HCT116 (cell line): ENCODE measurements around the gene PRM3. TPM values are rescaled to one million over a fixed set of nuclear protein-coding genes. Genes with fewer than 3 reads are reported as not detected.

Source experiments
- ATAC-seq: fragments of 200-7000 bp; cut with Tn5 transposase; 2 replicates; pipeline ENCODE4 v1.9.1; 2020; ENCODE audit warnings: mild to moderate bottlenecking, moderate library complexity
- BruUV-seq: library from RNA; stranded (reverse); fragments of 400-500 nt; replicated peaks from 2 replicates; lab custom pipeline; 2021; lab: Mats Ljungman, UMichigan
- CTCF ChIA-PET: fragments of 300-600 bp; sonication (Branson Sonifier 250); formaldehyde crosslinking; loops from one replicate; lab custom pipeline; 2021; ENCODE audit warnings: antibody characterized with exemption; lab: Charles Lee
- POLR2A ChIA-PET: fragments of 300-600, 350-600 bp; sonication (Branson Sonifier 250); formaldehyde crosslinking; loops from one replicate; lab custom pipeline; 2021; ENCODE audit warnings: antibody characterized with exemption; lab: Charles Lee
- RAD21 ChIA-PET, 2 experiments: fragments of 300-600 bp; sonication (Branson Sonifier 250); formaldehyde crosslinking; loops; one replicate each; lab custom pipeline; 2023; ENCODE audit warnings: low total read pairs in 2 of 2; ENCODE audit not compliant: uncharacterized antibody in 2 of 2, unreplicated experiment in 2 of 2, low non-redundant PET in 1 of 2; lab: Charles Lee
- DNase-seq: peaks from one replicate; pipeline ENCODE4 v3.0.0-alpha.2; 2010; ENCODE audit warnings: low read depth, low spot score
- H2AFZ ChIP-seq: fragments of 200-600 bp; shearing (Covaris generic), sonication (generic); 2 replicates; pipeline ENCODE4 v1.6.1; 2017; ENCODE audit warnings: low read depth, mixed run types, mixed read lengths, antibody characterized with exemption, low read length; ENCODE audit not compliant: poor library complexity, severe bottlenecking
- H3K27ac ChIP-seq: 2 replicates; pipeline ENCODE4 v1.5.1; 2012; ENCODE audit warnings: low read depth, low read length
- H3K27me3 ChIP-seq: fragments of 200-600 bp; sonication (generic); 2 replicates; pipeline ENCODE4 v1.6.1; 2016; ENCODE audit warnings: mixed run types, low read length, mixed read lengths; ENCODE audit not compliant: insufficient read depth
- H3K36me3 ChIP-seq, 2 experiments: fragments of 200-500 bp in 1 of 2; fragments of 200-600 bp in 1 of 2; sonication (Bioruptor generic) in 1 of 2; sonication (generic) in 1 of 2; 2 replicates each; pipeline versions ENCODE4 v1.5.1 to v1.6.1; 2014 to 2016; ENCODE audit warnings: low read length in 2 of 2, inconsistent platforms in 1 of 2, mixed read lengths in 1 of 2, mixed run types in 1 of 2; ENCODE audit not compliant: insufficient read depth in 2 of 2, control insufficient read depth in 1 of 2
- H3K4me1 ChIP-seq, 2 experiments: fragments of 200-600 bp in 1 of 2; sonication (generic) in 1 of 2; 2 replicates each; pipeline versions ENCODE4 v1.5.1 to v1.6.1; 2012 to 2017; ENCODE audit warnings: low read length in 2 of 2, inconsistent platforms in 1 of 2, mild to moderate bottlenecking in 1 of 2, mixed read lengths in 1 of 2, mixed run types in 1 of 2, moderate library complexity in 1 of 2; ENCODE audit not compliant: insufficient read depth in 2 of 2, control insufficient read depth in 1 of 2
- H3K4me2 ChIP-seq: fragments of 200-600 bp; sonication (generic); 2 replicates; pipeline ENCODE4 v1.6.1; 2017; ENCODE audit warnings: mixed run types, low read length, mixed read lengths
- H3K4me3 ChIP-seq, 2 experiments: fragments of 200-600 bp in 1 of 2; sonication (generic) in 1 of 2; replicated peaks in 1 of 2; 2 replicates each; pipeline ENCODE4 v1.5.1; 2011 to 2016; ENCODE audit warnings: low read length in 2 of 2, control low read depth in 1 of 2, low read depth in 1 of 2, mild to moderate bottlenecking in 1 of 2, mixed read lengths in 1 of 2, mixed run types in 1 of 2
- H3K79me2 ChIP-seq: fragments of 200-600 bp; sonication (generic); 2 replicates; pipeline ENCODE4 v1.6.1; 2017; ENCODE audit warnings: mild to moderate bottlenecking, mixed run types, low read length, moderate library complexity, mixed read lengths; ENCODE audit not compliant: insufficient read depth
- H3K9ac ChIP-seq: fragments of 200-600 bp; sonication (generic); 2 replicates; pipeline ENCODE4 v1.6.1; 2016; ENCODE audit warnings: low read length, mixed read lengths
- H3K9me2 ChIP-seq: fragments of 200-600 bp; sonication (generic), shearing (Covaris generic); 2 replicates; pipeline ENCODE4 v1.6.1; 2017; ENCODE audit warnings: mixed run types, mild to moderate bottlenecking, moderate library complexity; ENCODE audit not compliant: insufficient read depth
- H3K9me3 ChIP-seq, 2 experiments: fragments of 200-500 bp in 1 of 2; fragments of 200-600 bp in 1 of 2; sonication (Bioruptor generic) in 1 of 2; sonication (generic) in 1 of 2; 2 replicates each; pipeline ENCODE4 v1.6.1; 2014 to 2017; ENCODE audit warnings: low read length in 2 of 2, mixed read lengths in 2 of 2, inconsistent platforms in 1 of 2, low read depth in 1 of 2, mild to moderate bottlenecking in 1 of 2, mixed run types in 1 of 2, moderate library complexity in 1 of 2; ENCODE audit not compliant: control insufficient read depth in 1 of 2, insufficient read depth in 1 of 2
- H4K20me1 ChIP-seq: fragments of 200-600 bp; sonication (generic), shearing (Covaris generic); 2 replicates; pipeline ENCODE4 v1.6.1; 2017; ENCODE audit warnings: mixed run types, mild to moderate bottlenecking, moderate library complexity; ENCODE audit not compliant: insufficient read depth
- CBX3 ChIP-seq: IDR thresholded peaks from 2 replicates; pipeline ENCODE4 v1.6.1; 2012; ENCODE audit warnings: low read depth
- CEBPB ChIP-seq: IDR thresholded peaks from 2 replicates; pipeline ENCODE4 v1.6.1; 2012; ENCODE audit warnings: low read depth
- EZH2phosphoT487 ChIP-seq: fragments of 200-600 bp; IDR thresholded peaks from 2 replicates; pipeline ENCODE4 v1.6.1; 2018; ENCODE audit warnings: antibody characterized with exemption, borderline replicate concordance
- FOSL1 ChIP-seq: IDR thresholded peaks from 2 replicates; pipeline ENCODE4 v1.6.1; 2012; ENCODE audit warnings: low read depth
- POLR2A ChIP-seq: IDR thresholded peaks from 2 replicates; pipeline ENCODE4 v1.7.0; 2011; ENCODE audit warnings: borderline replicate concordance; ENCODE audit not compliant: insufficient read depth, insufficient read length; ENCODE audit errors: extremely low read depth
- RAD21 ChIP-seq: IDR thresholded peaks from 2 replicates; pipeline ENCODE4 v1.6.1; 2012; ENCODE audit warnings: low read depth, mild to moderate bottlenecking
- REST ChIP-seq: IDR thresholded peaks from 2 replicates; pipeline ENCODE4 v1.6.1; 2012; ENCODE audit warnings: low read depth
- SP1 ChIP-seq: IDR thresholded peaks from 2 replicates; pipeline ENCODE4 v1.6.1; 2012; ENCODE audit warnings: low read depth
- SRF ChIP-seq: IDR thresholded peaks from 2 replicates; pipeline ENCODE4 v1.6.1; 2012; ENCODE audit warnings: low read depth
- ZFX ChIP-seq: fragments of 450-650 bp; IDR thresholded peaks from 2 replicates; pipeline ENCODE4 v1.6.1; 2017
- intact Hi-C: fragments of 100-400 bp; cut with micrococcal nuclease; formaldehyde crosslinking; loops from 2 replicates; pipeline ENCODE4 v1.10.0; 2022
- total RNA-seq: library from RNA; stranded (reverse); gene quantifications from one replicate; pipeline ENCODE4 v1.2.1, GENCODE V29; 2021; ENCODE audit not compliant: unreplicated experiment
- TF ChIP-seq, protein P1 (sequence below): IDR thresholded peaks from 2 replicates; pipeline ENCODE4 v1.6.1; 2012

The PRM3 gene
- total RNA-seq, 1 experiment from 2014 or later = not detected

GRCh38 chr16:11318817-11319216 lies 45.4 kb upstream of the PRM3 start:
- Histone ChIP-seq H4K20me1 (no peaks in the 10 kb centered on the region), H2AFZ (no peak overlapping the region), H3K9me3 (no peaks in the 10 kb centered on the region), H3K4me1 (peaks cover 26 to 28% of the 10 kb centered on the region in 2 experiments), H3K36me3 (no peaks in the 10 kb centered on the region), H3K4me2 (no peak overlapping the region), H3K79me2 (no peaks in the 10 kb centered on the region), H3K9me2 (no peaks in the 10 kb centered on the region), H3K27ac (no peak overlapping the region), H3K9ac (no peak overlapping the region), H3K27me3 (no peaks in the 10 kb centered on the region), H3K4me3 (no peak overlapping the region)
- no peak for TF ChIP-seq FOSL1
- no peak for TF ChIP-seq SRF
- TF ChIP-seq CEBPB = no peak
- TF ChIP-seq POLR2A = no peak
- no peak for TF ChIP-seq ZFX
- no peak for TF ChIP-seq SP1
- TF ChIP-seq RAD21 = no peak
- TF ChIP-seq CBX3 = no peak
- no peak for TF ChIP-seq EZH2phosphoT487
- no peak for TF ChIP-seq REST
- TF ChIP-seq, protein P1, sequence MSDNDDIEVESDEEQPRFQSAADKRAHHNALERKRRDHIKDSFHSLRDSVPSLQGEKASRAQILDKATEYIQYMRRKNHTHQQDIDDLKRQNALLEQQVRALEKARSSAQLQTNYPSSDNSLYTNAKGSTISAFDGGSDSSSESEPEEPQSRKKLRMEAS = no peak
- intact Hi-C loops = no loop called here
- no peak for DNase-seq
- RAD21 ChIA-PET = no interaction called here
- no peak for ATAC-seq
- CTCF ChIA-PET = no interaction called here
- POLR2A ChIA-PET = no interaction called here
- no TSS peak for BruUV-seq
